GM19023 (cell line): ENCODE measurements around the gene CSNK2A1.
"Not testable (repeated sequence)": the region's sequence is repeated elsewhere in the genome, so short reads cannot be mapped to it uniquely, and the experiment has no call there.

Source experiments
- ATAC-seq: cut with Tn5 transposase; IDR thresholded peaks from one replicate; pipeline ENCODE4 v1.9.1; 2021; ENCODE audit warnings: mild to moderate bottlenecking, moderate library complexity; ENCODE audit not compliant: unreplicated experiment

The CSNK2A1 gene

GRCh38 chr20:543369-544152 is at the start of gene CSNK2A1:
CSNK2A1 (minus strand) TSS chr20:543790; CDS start chr20:508551, 35,239 bp downstream.
- peak; percentile 96 for ATAC-seq

- ATAC-seq = no peak
Observed at GRCh38 chr20:592506-592905, 48.9 kb upstream of the CSNK2A1 start.

DNA sequence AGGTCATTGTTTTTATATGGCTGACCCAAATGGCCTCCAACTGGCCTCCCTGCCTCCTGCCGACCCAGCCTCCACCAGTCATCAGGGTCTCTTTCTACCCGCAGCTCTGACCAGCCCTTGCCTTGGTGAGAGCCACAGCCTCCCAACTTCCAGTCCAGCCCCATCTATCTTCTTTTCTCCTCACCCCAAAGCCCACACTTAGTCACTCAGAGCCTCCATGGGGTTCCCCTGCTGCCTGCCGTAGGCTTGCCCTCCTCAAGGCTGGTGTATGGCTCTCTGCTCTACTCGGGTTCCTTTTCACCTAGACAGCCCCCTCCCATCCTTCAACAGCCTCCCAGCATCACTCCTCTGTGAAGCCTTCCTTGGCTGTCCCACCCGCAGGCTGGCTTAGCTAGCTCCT is 48.4 kb upstream of the CSNK2A1 start:
- no peak for ATAC-seq

DNA sequence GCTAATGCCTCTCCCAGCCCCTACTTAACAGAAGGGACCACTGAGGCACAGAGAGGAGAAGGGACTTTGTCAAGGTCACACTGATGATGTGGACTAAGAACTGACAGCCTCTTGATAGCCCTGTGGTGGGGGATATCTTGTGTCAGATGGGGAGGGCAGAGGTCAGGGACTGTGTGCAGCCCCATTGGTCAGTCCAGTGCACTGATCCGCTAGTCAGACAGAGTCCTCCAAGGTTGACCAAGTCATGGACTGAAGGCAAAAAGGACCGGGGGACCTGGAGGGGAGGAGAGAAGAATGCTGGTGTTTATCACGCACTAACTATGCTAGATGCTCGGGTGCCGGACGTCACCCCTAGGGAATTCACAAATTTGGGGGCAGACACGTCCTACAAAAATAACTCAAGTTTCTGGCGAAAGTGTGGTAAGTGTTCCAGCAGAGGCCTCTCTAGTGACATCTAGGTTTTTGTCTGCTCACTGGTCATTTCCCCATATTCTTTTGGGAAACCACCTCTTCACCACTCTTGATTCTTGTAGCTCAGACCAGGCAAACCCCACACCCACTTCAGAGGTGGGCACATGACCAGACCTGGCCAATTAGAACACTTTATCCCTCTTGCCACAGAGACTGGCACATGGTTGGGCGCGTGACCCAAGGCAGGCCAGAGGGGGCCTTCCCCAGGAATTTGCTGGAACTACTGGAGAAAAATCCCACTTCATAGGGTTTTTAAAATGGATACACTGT is 45.5 kb upstream of the CSNK2A1 start:
- peak; percentile 82 for ATAC-seq

DNA sequence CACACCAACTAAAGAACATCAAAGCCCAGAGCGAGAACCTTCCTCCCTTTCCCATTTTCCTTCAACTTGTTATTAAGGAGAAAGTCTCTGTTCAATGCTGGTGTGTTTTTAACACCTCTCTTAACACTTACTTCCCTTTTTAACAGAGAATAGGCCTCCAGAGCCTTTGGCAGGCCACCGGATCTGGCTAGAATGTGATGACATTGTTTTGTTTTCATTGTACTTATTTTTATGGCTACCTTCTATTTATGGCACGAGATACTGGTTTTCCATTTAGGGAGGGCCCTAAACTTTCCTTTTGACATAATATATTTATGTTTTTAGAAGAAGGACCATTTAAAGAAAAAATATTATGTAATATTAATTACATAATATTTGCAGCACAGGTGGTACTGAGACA is 44.9 kb upstream of the CSNK2A1 start:
- ATAC-seq = no peak

GRCh38 chr20:584971-585301 is 41.3 kb upstream of the CSNK2A1 start:
- no peak for ATAC-seq

DNA sequence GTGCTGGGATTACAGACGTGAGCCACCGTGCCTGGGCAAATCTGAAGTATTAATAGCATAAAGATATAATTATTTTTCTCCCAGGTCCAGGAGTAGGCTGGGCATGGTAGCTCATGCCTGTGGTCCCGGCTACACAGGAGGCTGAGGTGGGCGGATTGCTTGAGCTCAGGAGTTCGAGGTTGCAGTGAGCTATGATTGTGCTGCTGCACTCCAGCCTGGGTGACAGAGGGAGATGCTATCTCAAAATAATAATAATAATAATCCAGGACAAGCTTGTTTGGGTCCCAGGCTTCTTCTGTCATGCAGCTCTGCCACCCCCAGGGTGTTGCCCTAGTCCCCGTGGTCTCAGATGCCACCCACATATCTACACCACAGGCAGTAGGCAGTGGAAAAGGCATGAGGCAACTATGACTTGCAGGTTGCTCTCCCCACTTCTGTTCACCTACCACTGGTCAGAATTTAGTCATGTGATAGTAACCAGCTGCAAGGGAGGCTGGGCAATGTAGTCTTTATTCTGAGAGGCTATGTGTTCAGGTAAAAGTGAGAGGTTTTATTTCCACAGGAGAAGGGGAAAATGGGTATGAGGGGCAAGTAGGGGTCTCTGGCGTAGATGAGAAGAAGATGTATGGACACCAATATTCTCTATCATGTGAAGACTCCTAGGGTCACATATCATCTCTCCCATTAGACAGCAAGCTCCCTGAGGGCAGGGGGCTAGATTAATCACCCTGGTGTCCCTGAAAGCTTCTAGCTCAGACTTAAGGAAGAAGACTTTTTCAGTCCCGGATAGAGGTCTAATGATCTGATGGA is 40.8 kb upstream of the CSNK2A1 start:
- ATAC-seq = no peak

- no peak for ATAC-seq
Observed at GRCh38 chr20:582204-582603, 38.6 kb upstream of the CSNK2A1 start.

DNA sequence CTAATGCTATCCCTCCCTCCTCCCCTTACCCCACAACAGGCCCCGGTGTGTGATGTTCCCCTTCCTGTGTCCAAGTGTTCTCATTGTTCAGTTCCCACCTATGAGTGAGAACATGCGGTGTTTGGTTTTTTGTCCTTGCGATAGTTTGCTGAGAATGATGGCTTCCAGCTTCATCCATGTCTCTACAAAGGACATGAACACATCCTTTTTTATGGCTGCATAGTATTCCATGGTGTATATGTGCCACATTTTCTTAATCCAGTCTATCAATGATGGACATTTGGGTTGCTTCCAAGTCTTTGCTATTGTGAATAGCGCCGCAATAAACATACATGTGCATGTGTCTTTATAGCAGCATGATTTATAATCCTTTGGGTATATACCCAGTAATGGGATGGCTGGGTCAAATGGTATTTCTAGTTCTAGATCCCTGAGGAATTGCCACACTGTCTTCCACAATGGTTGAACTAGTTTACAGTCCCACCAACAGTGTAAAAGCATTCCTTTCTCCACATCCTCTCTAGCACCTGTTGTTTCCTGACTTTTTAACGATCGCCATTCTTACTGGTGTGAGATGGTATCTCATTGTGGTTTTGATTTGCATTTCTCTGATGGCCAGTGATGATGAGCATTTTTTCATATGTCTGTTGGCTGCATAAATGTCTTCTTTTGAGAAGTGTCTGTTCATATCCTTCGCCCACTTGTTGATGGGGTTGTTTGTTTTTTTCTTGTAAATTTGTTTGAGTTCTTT is 35.5 kb upstream of the CSNK2A1 start:
- not testable (repeated sequence) for ATAC-seq

DNA sequence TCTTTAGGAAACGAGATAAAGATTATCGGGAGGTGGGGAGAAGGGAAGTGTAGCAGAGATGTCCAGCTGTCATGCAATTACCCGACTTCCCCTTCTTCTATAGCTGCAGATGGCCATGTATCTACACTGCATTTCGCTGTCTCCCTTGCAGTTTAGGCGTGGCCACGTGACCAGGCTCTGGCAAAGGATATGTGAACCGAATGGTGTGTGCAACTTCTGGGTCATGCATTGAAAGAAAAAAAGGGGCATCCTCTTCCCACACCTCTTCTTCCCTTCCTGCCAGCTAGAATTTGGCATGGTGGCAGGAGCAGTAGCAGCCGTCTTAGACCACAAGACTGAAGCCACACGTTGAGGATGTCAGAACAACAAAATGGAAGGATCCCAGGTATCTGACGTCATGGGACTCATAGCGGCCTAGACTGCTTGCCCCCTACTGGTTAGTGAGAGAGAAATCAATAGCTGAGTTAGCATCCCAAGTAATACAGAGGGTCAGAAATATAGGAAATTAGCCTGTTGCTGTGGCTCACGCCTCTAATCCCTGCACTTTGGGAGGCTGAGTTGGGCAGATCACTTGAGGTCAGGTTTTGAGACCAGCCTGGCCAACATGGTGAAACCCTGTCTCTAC is 33.7 kb upstream of the CSNK2A1 start:
- ATAC-seq = no peak

DNA sequence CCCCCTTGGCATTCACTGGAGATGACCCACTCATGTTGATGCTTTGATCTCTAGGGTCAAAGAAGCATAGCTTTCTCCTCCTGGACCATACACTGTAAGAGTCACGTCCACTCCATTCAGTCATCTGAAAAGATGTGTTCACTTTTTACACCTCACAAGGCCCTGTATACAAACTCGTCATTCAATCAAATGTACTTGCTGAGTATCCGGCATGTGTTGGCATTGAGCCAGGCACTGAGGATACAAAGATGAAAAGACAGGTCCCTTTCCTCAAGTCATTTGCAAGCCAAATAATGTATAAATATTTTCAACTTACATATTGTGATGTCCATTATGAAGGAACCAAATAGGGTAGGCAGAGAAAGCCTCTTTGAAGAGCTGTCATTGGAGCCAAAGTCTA is 32.6 kb upstream of the CSNK2A1 start:
- no peak for ATAC-seq

DNA sequence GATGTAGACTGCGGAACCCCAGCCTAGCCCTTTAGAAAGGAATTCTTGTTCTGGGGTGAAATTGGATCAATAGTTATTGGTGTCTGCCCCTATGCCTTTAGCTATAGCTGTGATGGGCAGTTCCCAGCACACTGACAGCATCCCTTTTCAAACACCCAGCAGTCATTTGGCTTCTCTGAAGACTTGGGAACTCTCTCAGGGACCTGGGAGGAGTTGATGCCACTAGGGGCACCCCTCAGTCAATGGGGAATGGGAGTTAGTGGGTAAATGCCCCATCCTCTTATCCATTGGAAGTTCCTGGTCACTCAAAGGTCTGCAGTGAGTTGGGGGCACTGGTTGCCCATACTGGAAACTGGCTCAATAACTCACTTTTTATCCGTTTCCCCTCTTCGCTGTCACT is 31.6 kb upstream of the CSNK2A1 start:
- ATAC-seq = no peak

DNA sequence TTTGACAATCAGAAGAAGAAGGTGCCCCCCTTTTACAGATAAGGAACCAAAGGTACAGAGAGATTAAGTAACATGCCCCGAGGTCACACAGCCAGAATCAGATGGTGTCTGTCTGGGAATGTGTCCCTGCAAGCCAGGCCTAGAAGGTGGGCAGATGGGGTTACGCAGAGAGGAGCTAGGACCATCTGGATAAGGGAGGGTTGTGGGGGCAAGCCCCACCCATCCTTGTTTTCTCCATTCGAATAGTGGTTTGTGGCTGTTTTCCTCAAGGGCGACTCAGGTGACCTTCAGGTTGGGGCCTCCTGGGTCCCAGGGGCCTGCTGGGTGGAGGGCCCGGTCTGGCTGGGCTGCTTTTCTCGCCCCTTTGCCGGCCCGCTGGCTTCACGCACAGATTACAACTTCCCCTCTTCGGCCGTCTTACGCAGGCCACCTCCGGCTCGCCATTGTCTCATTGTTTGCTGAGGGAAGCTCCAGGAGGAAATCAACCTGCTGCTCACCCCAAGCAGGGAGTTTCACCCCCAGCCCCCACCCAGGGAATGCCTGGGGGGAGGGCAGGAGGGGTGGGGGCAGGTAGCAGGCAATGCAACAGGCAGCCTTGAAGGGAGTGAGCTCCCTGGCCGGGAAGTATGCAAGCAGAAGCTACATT is 30.8 kb upstream of the CSNK2A1 start:
- ATAC-seq = no peak

GRCh38 chr20:573414-574296 is 30.1 kb upstream of the CSNK2A1 start:
- ATAC-seq = no peak

GRCh38 chr20:572727-573126 is 29.1 kb upstream of the CSNK2A1 start:
- no peak for ATAC-seq

- ATAC-seq = no peak
Observed at GRCh38 chr20:571754-572441, 28.3 kb upstream of the CSNK2A1 start.

DNA sequence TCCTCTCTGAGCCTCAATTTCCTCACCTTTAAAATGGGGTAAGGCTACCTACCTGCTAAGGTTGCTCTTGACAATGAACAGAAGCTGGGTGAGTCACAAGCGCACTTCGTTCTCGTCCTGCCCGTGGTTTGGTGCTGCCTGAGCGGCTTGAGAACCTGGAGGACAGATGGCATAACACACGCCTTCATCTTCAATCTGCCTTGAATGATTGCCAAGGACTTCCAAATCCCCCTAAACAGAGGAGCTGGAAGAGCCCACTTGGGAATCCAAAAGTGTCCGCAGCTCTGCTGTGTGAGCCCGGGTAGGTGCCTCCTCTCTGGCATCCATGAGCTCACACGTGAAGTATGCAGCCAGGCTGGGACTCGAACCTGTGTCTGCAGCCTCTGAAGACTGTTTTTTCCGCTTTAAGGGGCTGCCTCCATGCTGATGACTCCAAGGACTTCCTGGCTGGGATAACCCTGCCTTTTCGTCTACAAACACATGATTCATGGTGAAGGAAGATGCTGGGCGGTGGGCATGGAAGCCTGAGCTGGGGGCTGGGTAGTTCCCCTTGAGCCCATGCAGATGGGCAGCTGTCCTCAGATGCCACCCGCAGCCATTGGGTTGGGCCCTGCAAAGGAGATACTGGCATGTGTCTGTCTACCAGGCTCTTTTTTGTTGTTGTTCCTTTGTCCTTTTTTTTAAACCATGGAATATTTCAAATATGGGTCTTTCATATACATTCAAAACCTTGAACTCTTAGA is 25.3 kb upstream of the CSNK2A1 start:
- no peak for ATAC-seq
